Skin of body (tissue), 2 donors: Measurements from ENCODE around the gene USP4. TPM values are rescaled to one million over a fixed set of nuclear protein-coding genes. Genes with fewer than 3 reads are reported as not detected.

Experiments used
- DNase-seq: peaks from one replicate; lab custom pipeline; 2025; lab: John Stamatoyannopoulos, UW
- total RNA-seq: library from RNA; depleted of rRNA; stranded (reverse); fragments of >200 nt; gene quantifications from one replicate; pipeline ENCODE4 v1.2.3, GENCODE V29; 2014

Gene USP4
- total RNA-seq, 1 donor from 2014 or later: 34.0 TPM

DNA sequence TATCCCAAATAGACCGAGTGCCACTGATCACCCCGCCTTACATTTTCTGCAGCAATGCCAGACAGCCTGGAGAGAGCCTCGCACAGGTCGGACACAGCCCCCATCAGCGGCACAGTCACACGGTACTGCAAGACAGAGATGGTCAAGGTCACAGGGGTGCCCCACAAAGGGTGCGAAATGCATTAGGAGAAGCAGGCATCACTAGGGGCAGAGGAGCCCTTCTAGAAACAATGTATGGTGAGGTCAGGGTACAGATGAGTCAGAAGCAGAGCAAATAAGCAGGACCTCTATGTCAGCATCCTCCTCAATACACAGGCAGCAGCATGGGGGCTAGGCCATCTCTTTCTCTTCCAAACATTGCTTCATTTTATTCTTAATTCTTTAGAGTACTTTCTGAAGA is 41.3 kb downstream of the USP4 start:
- no peak for DNase-seq

GRCh38 chr3:49296781-49297411 is 43.0 kb downstream of the USP4 start:
- no peak for DNase-seq

- peak; percentile 66 for DNase-seq
These were observed 44.3 kb downstream of the USP4 start for GRCh38 chr3:49295489-49296058.

- no peak for DNase-seq
These were observed 45.5 kb downstream of the USP4 start for GRCh38 chr3:49294343-49294742.

DNA sequence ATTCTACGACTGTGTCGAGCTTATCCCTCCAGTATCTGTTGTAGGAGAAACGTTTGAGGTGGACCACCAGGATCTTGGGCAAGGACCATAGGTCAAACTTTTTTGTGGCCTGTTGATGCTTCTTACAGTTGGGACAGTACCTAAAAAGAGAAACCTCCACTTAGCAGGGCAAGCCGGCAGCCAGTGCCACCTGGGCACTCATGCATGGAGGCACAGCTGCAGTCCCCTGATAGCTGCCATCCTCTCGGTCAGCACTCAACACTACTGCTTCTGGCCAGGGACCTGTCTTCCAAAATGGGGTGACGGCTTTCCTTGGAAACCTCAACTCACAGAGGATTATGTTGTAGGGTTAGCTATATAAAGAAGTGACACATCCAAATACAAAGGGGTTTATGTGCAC is 55.9 kb downstream of the USP4 start:
- no peak for DNase-seq

DNA sequence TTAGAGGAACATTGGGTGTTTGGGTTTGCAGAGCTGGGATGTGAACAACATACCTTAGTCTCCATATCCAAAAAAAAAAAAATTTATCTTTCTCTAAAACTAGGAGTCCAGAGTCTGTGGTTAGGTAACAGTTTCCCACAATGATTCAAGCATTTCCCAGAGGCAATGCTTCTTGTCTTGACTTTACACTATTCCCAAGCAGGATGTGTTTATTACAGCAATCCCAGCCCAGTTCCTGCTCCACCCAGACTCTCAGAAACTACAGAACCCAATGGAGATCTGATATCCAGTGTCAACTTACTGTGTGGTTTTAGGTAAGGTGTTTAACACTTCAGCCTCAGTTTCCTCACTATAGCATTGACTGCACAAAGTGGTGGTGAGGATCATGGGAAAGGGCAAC is 60.5 kb downstream of the USP4 start:
- no peak for DNase-seq

- no peak for DNase-seq
These were observed 61.3 kb downstream of the USP4 start for GRCh38 chr3:49278548-49278947.

- DNase-seq: peak; percentile 45
These were observed 62.5 kb downstream of the USP4 start for GRCh38 chr3:49277383-49277775.

DNA sequence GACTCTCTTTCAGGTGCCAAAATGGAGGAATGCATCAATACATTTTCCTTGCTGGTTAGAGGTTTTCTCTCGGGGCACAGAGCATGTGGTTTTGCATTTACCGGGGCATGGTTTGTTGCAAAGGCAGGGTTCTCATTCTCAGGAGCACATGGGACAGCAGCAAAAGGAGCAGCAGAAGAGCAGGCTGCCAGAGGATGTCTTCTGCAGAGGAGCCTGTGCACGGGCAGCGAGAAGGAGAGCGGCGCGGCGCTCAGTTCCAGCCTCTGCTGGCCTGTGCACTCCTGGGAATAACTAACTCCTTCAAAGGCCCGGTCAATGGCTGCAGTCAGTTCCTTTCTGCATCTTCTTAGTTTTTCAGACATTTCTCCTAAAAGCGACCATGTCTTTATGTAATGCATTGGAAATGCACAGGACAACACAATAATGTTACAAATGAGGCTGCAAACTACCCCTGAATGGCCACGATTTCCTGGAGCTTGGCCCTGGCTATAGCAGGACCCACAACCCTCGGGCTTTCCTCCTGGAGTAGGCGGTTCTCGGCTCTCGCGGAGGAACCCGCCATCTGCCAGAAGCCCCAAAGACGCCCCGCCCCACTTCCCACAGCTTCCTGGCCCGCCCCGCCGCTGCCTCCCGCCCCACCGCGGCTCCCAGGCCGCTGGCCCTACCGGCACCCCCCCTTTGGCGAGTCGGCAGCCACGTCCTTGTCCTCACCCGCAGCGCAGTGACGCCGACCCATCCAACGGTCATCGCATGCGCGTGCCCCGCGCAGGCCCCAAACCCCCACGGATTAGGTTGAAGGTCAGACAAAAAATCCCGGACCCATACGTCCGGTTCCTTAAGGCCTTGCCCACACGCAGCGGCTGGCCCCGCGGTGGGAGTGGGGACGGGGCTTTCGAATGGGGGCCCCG is 63.1 kb downstream of the USP4 start, which contains the start of gene C3orf62:
Gene C3orf62 (minus strand): TSS at position 758 of the 908 bp plus-strand sequence. CDS start 360 bp downstream, at position 398.
- DNase-seq: peak; percentile 67

DNA sequence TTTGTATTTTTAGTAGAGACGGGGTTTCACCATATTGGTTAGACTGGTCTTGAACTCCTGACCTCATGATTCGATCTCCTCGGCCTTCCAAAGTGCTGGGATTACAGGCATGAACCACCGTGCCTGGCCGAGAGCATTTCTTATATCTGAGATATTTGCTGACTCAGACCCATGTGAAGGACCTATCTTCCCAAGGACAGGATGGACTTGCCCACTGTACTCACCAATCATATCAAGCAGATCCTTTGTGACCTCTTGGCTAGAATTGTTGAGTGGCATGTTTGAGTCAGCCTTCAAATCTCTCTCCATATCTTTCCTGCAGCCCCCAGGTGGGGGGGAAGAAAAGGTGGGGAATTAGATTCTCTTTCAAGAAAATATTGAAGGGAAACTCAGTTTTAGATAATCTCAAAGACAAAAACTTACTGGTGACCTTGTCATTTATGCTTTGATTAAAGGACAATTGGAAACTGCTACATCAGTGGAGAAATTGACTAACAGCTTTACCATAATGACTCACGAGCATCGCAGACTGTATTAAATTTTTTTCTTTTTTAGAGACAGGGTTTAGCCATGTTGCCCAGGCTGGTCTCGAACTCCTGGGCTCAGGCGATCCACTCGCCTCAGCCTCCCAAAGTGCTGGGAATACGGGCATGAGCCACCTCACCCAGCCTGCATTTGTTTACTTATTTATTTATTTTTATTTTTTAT is 65.9 kb downstream of the USP4 start:
- DNase-seq: no peak

- no peak for DNase-seq
These were observed 68.8 kb downstream of the USP4 start for GRCh38 chr3:49271047-49271446.

GRCh38 chr3:49270156-49270500 is 69.7 kb downstream of the USP4 start:
- DNase-seq: no peak

GRCh38 chr3:49269443-49270155 is 70.3 kb downstream of the USP4 start:
- no peak for DNase-seq

DNA sequence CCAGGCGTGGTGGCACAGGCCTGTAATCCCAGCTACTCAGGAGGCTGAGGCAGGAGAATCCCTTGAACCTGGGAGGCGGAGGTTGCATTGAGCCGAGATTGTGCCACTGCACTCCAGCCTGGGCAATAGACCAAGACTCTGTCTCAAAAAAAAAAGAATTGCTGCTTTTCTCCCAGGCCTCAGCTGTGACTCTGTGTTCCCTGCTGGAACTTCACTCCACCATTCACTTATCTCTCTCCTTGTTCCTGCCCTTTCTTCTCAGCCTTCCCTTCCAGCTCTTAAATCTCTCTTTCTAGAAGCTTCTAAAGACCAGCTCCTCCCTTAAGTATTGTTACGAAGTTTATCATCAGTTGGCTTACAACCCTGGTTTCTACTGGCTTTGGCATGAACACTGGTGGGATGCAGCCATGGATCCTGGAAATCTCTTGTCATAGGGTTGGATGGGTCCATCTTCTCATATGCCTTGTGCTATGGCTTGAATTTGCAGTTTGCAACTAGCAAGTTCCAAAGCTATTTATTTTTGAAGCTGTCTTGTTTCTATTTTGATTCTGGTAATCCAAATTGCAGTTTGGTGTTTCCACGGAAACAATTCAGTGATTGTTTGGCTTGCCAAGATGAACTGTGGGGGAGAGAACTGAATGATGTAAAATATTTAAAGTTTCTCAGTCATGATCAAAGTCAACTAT is 73.3 kb downstream of the USP4 start:
- DNase-seq: peak; percentile 40

DNA sequence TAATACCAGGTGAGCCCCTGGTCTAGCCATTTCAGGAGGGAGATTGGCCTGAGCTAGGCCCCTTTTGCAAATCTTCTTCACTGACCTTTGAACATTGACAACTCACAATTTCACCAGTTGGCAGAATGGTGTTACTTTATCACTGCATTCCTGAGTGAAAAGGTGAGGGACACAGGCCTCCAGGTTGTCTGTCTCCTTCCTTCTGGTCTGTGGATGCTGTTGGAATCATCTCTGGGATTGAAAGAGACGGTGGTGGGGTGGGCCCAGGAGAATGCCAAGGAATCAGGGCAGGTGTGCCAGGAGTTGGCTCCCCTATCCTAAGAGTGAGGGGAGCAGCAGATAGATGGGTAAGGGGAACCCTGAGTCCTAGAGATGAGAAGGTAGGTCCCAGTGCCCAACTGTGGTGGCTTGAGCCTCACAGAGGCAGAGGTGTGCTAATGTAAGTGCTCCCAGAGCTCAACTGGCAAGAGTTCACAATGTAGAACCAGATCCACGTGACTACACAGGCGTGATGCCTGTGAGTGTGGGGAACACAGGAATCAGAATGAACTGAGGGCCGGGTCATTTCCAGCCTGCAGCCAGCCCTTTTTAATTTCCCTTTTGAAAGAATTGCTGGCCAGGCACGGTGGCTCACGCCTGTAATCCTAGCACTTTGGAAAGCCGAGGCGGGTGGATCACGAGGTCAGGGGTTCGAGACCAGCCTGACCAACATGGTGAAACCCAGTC is 74.0 kb downstream of the USP4 start:
- DNase-seq: no peak

GRCh38 chr3:49263159-49263889 is 76.5 kb downstream of the USP4 start:
- no peak for DNase-seq

GRCh38 chr3:49260806-49261324 is 79.0 kb downstream of the USP4 start:
- DNase-seq: no peak

- no peak for DNase-seq
These were observed 82.7 kb downstream of the USP4 start for GRCh38 chr3:49257187-49257586.
